PC-3 (cell line): ENCODE measurements around the gene IPP. TPM values are rescaled to one million over a fixed set of nuclear protein-coding genes. Genes with fewer than 3 reads are reported as not detected.

ENCODE experiments used
- ATAC-seq: fragments of 200-7000 bp; cut with Tn5 transposase; 2 replicates; pipeline ENCODE4 v1.9.1; 2020; ENCODE audit warnings: mild to moderate bottlenecking, moderate library complexity
- BruUV-seq: library from RNA; stranded (reverse); fragments of 400-500 nt; replicated peaks from 2 replicates; lab custom pipeline; 2021; lab: Mats Ljungman, UMichigan
- CTCF ChIA-PET: fragments of 300-600 bp; sonication (Branson Sonifier 250); formaldehyde crosslinking; loops from one replicate; lab custom pipeline; 2022; ENCODE audit warnings: antibody characterized with exemption; lab: Charles Lee
- POLR2A ChIA-PET: fragments of 300-600 bp; sonication (Branson Sonifier 250); formaldehyde crosslinking; loops from one replicate; lab custom pipeline; 2022; ENCODE audit warnings: antibody characterized with exemption; ENCODE audit not compliant: unreplicated experiment; lab: Charles Lee
- DNase-seq: peaks from one replicate; pipeline ENCODE4 v3.0.0-alpha.2; 2015
- H2AFZ ChIP-seq: fragments of 300-600 bp; sonication (generic); 2 replicates; pipeline ENCODE4 v1.6.0; 2016; ENCODE audit warnings: antibody characterized with exemption, low read length
- H3F3A ChIP-seq: fragments of 300-600 bp; sonication (generic); one replicate; pipeline ENCODE4 v1.6.0; 2017; ENCODE audit warnings: antibody characterized with exemption, low read length, control low read depth, mild to moderate bottlenecking; ENCODE audit not compliant: unreplicated experiment
- H3K27ac ChIP-seq: fragments of 300-600 bp; sonication (generic); 2 replicates; pipeline ENCODE4 v1.5.1; 2016; ENCODE audit warnings: mild to moderate bottlenecking, low read length
- H3K27me3 ChIP-seq: fragments of 300-600 bp; sonication (generic); 2 replicates; pipeline ENCODE4 v1.6.1; 2016; ENCODE audit warnings: low read length, mixed read lengths
- H3K36me3 ChIP-seq: fragments of 300-600 bp; sonication (generic); 2 replicates; pipeline ENCODE4 v1.6.1; 2016; ENCODE audit warnings: low read depth, mixed run types, low read length, mixed read lengths
- H3K4me1 ChIP-seq: fragments of 300-600 bp; sonication (generic); 2 replicates; pipeline ENCODE4 v1.5.1; 2016; ENCODE audit warnings: low read length; ENCODE audit not compliant: insufficient read depth
- H3K4me2 ChIP-seq: fragments of 300-600 bp; sonication (generic); 2 replicates; pipeline ENCODE4 v1.6.0; 2016; ENCODE audit warnings: low read length
- H3K4me3 ChIP-seq: fragments of 300-600 bp; sonication (generic); 2 replicates; pipeline ENCODE4 v1.5.1; 2016; ENCODE audit warnings: mild to moderate bottlenecking, low read length, mixed read lengths
- H3K79me2 ChIP-seq: fragments of 300-600 bp; sonication (generic); 2 replicates; pipeline ENCODE4 v1.6.1; 2017; ENCODE audit warnings: low read length, mixed read lengths
- H3K9ac ChIP-seq: fragments of 300-600 bp; sonication (generic); 2 replicates; pipeline ENCODE4 v1.6.0; 2016; ENCODE audit warnings: mild to moderate bottlenecking, low read length
- H3K9me2 ChIP-seq: fragments of 300-600 bp; sonication (generic); replicated peaks from 2 replicates; pipeline ENCODE4 v1.6.1; 2016; ENCODE audit warnings: mixed run types, low read length, mixed read lengths
- H3K9me3 ChIP-seq: fragments of 300-600 bp; sonication (generic); 2 replicates; pipeline ENCODE4 v1.6.1; 2016; ENCODE audit warnings: low read length, mixed read lengths
- H4K20me1 ChIP-seq: fragments of 300-600 bp; sonication (generic); 2 replicates; pipeline ENCODE4 v1.6.1; 2016; ENCODE audit warnings: low read length, mixed read lengths
- CTCF ChIP-seq: fragments of 300-600 bp; sonication (generic); conservative IDR thresholded peaks from 2 replicates; pipeline ENCODE4 v1.5.1; 2017; ENCODE audit warnings: antibody characterized with exemption, low read depth, mild to moderate bottlenecking, low read length
- EZH2 ChIP-seq: fragments of 300-600 bp; sonication (generic); IDR thresholded peaks from one replicate; pipeline ENCODE4 v1.6.1; 2017; ENCODE audit warnings: antibody characterized with exemption, mild to moderate bottlenecking, low read length; ENCODE audit not compliant: unreplicated experiment
- EZH2phosphoT487 ChIP-seq: fragments of 300-600 bp; sonication (generic); IDR thresholded peaks from 2 replicates; pipeline ENCODE4 v1.6.1; 2018; ENCODE audit warnings: mild to moderate bottlenecking, antibody characterized with exemption, low read length, borderline replicate concordance
- intact Hi-C: fragments of 100-400 bp; cut with micrococcal nuclease; formaldehyde crosslinking; loops from 2 replicates; pipeline ENCODE4 v1.9.0; 2023
- total RNA-seq: library from RNA; depleted of rRNA; stranded (reverse); fragments of >200 nt; gene quantifications from 2 replicates; pipeline ENCODE4 v1.2.3, GENCODE V29; 2014

The IPP gene
- total RNA-seq, 1 experiment from 2014 or later = 6.6 TPM

GRCh38 chr1:45658171-45658570 is 92.3 kb downstream of the IPP start:
- H3K4me2 ChIP-seq = no peak overlapping the region
- H4K20me1 ChIP-seq = 0 out of 2 replicates have a peak, but pooled peaks cover 12% of the 10 kb centered on the region
- TF ChIP-seq CTCF (no peak), EZH2 (no peak)
- DNase-seq (no peak), ATAC-seq (no peak)
- no peaks in the 10 kb centered on the region for H3K9me2 ChIP-seq
- no peaks in the 10 kb centered on the region for H3F3A ChIP-seq
- H3K79me2 ChIP-seq = peaks cover 31% of the 10 kb centered on the region
- H3K27ac ChIP-seq = no peak overlapping the region
- H3K36me3 ChIP-seq = peaks cover 61% of the 10 kb centered on the region
- H3K27me3 ChIP-seq = no peaks in the 10 kb centered on the region
- BruUV-seq = no TSS peak
- H3K4me3 ChIP-seq = no peak overlapping the region
- H3K9me3 ChIP-seq = no peaks in the 10 kb centered on the region
- intact Hi-C loops = no loop called here
- H3K9ac ChIP-seq = no peak overlapping the region
- ChIA-PET POLR2A (no interaction called here), CTCF (no interaction called here)
- no peaks in the 10 kb centered on the region for H3K4me1 ChIP-seq
- no peak overlapping the region for H2AFZ ChIP-seq

- no peak overlapping the region for H3K4me2 ChIP-seq
- no peak overlapping the region for H3K27ac ChIP-seq
- no peaks in the 10 kb centered on the region for H3K27me3 ChIP-seq
- intact Hi-C loops = no loop called here
- peaks cover 16% of the 10 kb centered on the region for H3K79me2 ChIP-seq
- H3F3A ChIP-seq = no peaks in the 10 kb centered on the region
- H3K36me3 ChIP-seq = peaks cover 68% of the 10 kb centered on the region
- no TSS peak for BruUV-seq
- CTCF ChIA-PET = no interaction called here
- no peak overlapping the region for H3K9ac ChIP-seq
- no peaks in the 10 kb centered on the region for H3K4me1 ChIP-seq
- H3K9me2 ChIP-seq = no peaks in the 10 kb centered on the region
- POLR2A ChIA-PET = no interaction called here
- H3K9me3 ChIP-seq = no peaks in the 10 kb centered on the region
- ATAC-seq (no peak), DNase-seq (no peak)
- H3K4me3 ChIP-seq = no peak overlapping the region
- TF ChIP-seq EZH2phosphoT487 (no peak), CTCF (no peak), EZH2 (no peak)
- H2AFZ ChIP-seq = no peak overlapping the region
- no peaks in the 10 kb centered on the region for H4K20me1 ChIP-seq
Observed at GRCh38 chr1:45656573-45657226, 93.8 kb downstream of the IPP start.

GRCh38 chr1:45654540-45655280 is 95.7 kb downstream of the IPP start:
- ATAC-seq (no peak), DNase-seq (no peak)
- Histone ChIP-seq H2AFZ (no peak overlapping the region), H3K27ac (no peak overlapping the region), H3K27me3 (no peaks in the 10 kb centered on the region), H3K4me3 (no peak overlapping the region), H3K79me2 (peaks cover 8% of the 10 kb centered on the region; the same call in 1 of the 2 replicates), H3K9me3 (no peaks in the 10 kb centered on the region), H3K9me2 (no peaks in the 10 kb centered on the region), H3K4me2 (no peak overlapping the region), H3K36me3 (peaks cover 80% of the 10 kb centered on the region), H4K20me1 (no peaks in the 10 kb centered on the region), H3K4me1 (no peaks in the 10 kb centered on the region), H3K9ac (no peak overlapping the region), H3F3A (peaks cover 3% of the 10 kb centered on the region)
- BruUV-seq = no TSS peak
- intact Hi-C loops = no loop called here
- ChIA-PET POLR2A (no interaction called here), CTCF (no interaction called here)
- TF ChIP-seq EZH2phosphoT487 = no peak
- TF ChIP-seq CTCF = no peak
- no peak for TF ChIP-seq EZH2
